Measurements from ENCODE around the gene WFDC13. TPM values are rescaled to one million over a fixed set of nuclear protein-coding genes. Genes with fewer than 3 reads are reported as not detected.
"Not testable (repeated sequence)": the region's sequence is repeated elsewhere in the genome, so short reads cannot be mapped to it uniquely, and the experiment has no call there.

Gene WFDC13, protein sequence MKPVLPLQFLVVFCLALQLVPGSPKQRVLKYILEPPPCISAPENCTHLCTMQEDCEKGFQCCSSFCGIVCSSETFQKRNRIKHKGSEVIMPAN
- total RNA-seq: not detected

DNA sequence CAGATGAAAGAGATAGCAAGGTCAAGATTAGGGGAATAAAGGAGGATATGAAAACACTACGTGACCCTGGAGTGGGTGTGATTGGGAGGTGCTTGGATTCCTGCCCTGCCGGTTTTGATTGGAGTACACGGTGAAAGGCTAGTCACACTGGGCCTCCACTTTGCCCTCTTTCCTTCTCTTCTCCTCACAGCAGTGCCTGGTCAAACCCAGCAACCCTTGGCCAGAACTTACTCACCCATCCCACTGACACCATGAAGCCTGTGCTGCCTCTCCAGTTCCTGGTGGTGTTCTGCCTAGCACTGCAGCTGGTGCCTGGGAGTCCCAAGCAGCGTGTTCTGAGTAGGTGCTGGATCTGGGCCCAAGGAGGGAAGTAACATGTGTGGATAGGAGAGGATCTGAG lies at the start of gene WFDC13:
Gene WFDC13, plus strand, starts transcription at position 166 of the 400 bp plus-strand sequence. Its CDS starts 86 bp downstream, at position 252.
- no peak for ATAC-seq (replicated peaks in 1 of 2)
- no peaks in the 10 kb centered on the region for H3K36me3 Mint-ChIP-seq (ENCODE audit: insufficient read depth in 2 of 2)
- no peak within 1 kb of the TSS for H3K27ac Mint-ChIP-seq

DNA sequence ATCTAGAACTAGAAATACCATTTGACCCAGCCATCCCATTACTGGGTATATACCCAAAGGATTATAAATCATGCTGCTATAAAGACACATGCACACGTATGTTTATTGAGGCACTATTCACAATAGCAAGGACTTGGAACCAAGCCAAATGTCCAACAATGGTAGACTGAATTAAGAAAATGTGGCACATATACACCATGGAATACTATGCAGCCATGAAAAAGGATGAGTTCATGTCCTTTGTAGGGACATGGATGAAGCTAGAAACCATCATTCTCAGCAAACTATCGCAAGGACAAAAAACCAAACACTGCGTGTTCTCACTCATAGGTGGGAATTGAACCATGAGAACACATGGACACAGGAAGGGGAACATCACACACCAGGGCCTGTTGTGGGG lies 44.8 kb upstream of the WFDC13 start:
- H3K4me3 Mint-ChIP-seq; H3K27ac Mint-ChIP-seq; H3K36me3 Mint-ChIP-seq (ENCODE audit: insufficient read depth in 2 of 2); H3K4me1 Mint-ChIP-seq (ENCODE audit: low read depth); ATAC-seq (replicated peaks in 1 of 2); H3K9me3 Mint-ChIP-seq; DNase-seq: not testable (repeated sequence)
- peaks cover 26% of the 10 kb centered on the region for H3K27me3 Mint-ChIP-seq (ENCODE audit: low read depth)

More for the DNA sequence above, at the start of gene WFDC13:
- Mint-ChIP-seq H3K4me3 (no peak within 1 kb of the TSS), H3K27me3 (ENCODE audit: low read depth) (peaks cover 26% of the 10 kb centered on the region), H3K9me3 (no peaks in the 10 kb centered on the region), H3K4me1 (ENCODE audit: low read depth) (no peaks in the 10 kb centered on the region)
- DNase-seq: no peak

DNA sequence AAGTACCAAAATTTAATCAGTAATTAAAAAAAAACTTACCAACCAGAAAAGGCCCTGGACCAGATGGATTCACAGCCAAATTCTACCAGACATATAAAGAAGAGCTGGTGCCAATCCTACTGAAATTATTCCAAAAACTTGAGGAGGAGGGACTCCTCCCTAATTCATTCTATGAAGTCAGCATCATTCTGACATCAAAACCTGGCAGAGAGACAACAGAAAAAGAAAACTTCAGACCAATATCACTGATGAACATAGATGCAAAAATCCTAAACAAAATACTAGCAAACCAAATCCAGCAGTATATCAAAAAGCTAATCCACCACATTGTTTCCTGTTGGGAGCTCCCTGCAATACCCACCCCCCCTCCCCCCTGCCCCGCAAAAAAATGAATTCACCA lies 31.7 kb upstream of the WFDC13 start, which contains the start of gene WFDC11:
Gene WFDC11, minus strand, starts transcription at position 101 of the 400 bp plus-strand sequence. CDS start 19,639 bp downstream, outside the sequence.
- Mint-ChIP-seq H3K27ac (no peak within 1 kb of the TSS), H3K27me3 (ENCODE audit: low read depth) (peaks cover 45% of the 10 kb centered on the region), H3K4me1 (ENCODE audit: low read depth) (no peaks in the 10 kb centered on the region), H3K4me3 (no peak within 1 kb of the TSS), H3K36me3 (ENCODE audit: insufficient read depth in 2 of 2) (no peaks in the 10 kb centered on the region), H3K9me3 (peaks cover 0 to 3% of the 10 kb centered on the region in 2 donors)
- DNase-seq: no peak
- no peak for ATAC-seq (replicated peaks in 1 of 2)

DNA sequence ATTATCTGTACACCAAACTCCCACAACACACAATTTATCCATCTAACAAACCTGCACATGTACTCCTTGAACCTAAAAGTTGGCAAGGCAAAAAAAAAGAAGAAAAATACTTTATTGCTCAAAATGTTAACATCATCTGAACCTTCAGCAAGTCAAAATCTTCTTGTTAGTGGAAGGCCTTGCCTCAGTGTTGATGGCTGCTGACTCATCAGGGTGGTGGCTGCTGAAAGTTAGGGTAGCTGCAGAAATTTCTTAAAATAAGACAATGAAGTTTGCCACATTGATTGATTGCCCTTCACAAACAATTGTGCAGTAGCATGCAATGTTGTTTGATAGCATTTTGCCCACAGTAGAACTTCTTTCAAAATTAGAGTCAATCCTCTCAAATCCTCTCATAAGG lies 29.1 kb upstream of the WFDC13 start:
- H3K4me1 Mint-ChIP-seq (ENCODE audit: low read depth): no peaks in the 10 kb centered on the region
- peaks cover 48% of the 10 kb centered on the region for H3K27me3 Mint-ChIP-seq (ENCODE audit: low read depth)
- DNase-seq (no peak), ATAC-seq (replicated peaks in 1 of 2) (no peak)
- no peak overlapping the region for H3K27ac Mint-ChIP-seq
- H3K4me3 Mint-ChIP-seq: no peak overlapping the region
- peaks cover 3 to 4% of the 10 kb centered on the region in 2 donors for H3K9me3 Mint-ChIP-seq
- H3K36me3 Mint-ChIP-seq (ENCODE audit: insufficient read depth in 2 of 2): no peaks in the 10 kb centered on the region

DNA sequence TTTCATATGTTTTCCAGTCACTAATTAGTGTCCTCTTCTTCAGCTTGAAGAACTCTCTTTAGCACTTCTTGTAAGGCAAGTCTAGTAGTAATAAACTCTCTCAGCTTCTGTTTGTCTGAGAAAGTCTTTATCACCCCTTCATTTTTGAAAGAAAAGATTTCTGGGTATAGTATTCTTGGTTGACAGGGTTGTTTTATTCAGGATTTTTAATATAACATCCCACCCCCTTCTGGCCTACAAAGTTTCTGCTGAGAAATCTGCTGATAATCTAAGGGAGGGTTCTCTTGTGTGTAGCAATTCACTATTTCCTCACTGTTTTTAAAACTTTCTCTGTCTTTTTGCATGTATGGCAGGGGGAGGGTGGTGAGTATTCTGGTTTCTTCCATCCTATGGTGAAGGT lies 22.2 kb upstream of the WFDC13 start:
- Mint-ChIP-seq H3K36me3 (ENCODE audit: insufficient read depth in 2 of 2) (peaks cover 2 to 5% of the 10 kb centered on the region in 2 donors), H3K4me1 (ENCODE audit: low read depth) (no peaks in the 10 kb centered on the region), H3K27me3 (ENCODE audit: low read depth) (peaks cover 14% of the 10 kb centered on the region), H3K9me3 (peaks cover 8 to 10% of the 10 kb centered on the region in 2 donors), H3K4me3 (no peak overlapping the region), H3K27ac (no peak overlapping the region)
- ATAC-seq (replicated peaks in 1 of 2) (no peak), DNase-seq (no peak)

DNA sequence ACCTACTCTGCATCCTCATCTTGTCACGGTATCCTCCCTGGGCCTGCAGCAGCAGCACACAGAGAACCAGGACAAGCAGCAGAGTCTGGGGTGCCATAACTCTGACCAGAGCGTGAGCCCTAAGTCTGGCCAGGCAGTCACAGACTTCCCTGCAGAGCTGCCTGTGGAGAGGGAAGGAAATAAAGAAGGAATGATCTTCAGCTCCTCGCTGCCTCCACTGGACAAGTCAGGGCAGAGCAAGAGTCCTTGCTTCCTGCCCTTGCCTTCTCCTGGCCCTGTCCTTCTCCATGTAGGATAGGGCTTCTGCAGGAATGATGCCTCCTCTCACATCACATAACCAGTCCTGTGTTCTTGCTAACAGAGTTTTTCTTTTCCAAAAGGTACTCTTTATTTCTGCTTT lies 15.9 kb upstream of the WFDC13 start:
- no peak overlapping the region for H3K4me3 Mint-ChIP-seq
- DNase-seq (no peak), ATAC-seq (replicated peaks in 1 of 2) (no peak)
- peaks cover 20% of the 10 kb centered on the region for H3K27me3 Mint-ChIP-seq (ENCODE audit: low read depth)
- no peak overlapping the region for H3K27ac Mint-ChIP-seq
- H3K4me1 Mint-ChIP-seq (ENCODE audit: low read depth): no peaks in the 10 kb centered on the region
- peaks cover 1 to 4% of the 10 kb centered on the region in 2 donors for H3K9me3 Mint-ChIP-seq
- peaks cover 0 to 1% of the 10 kb centered on the region in 2 donors for H3K36me3 Mint-ChIP-seq (ENCODE audit: insufficient read depth in 2 of 2)

DNA sequence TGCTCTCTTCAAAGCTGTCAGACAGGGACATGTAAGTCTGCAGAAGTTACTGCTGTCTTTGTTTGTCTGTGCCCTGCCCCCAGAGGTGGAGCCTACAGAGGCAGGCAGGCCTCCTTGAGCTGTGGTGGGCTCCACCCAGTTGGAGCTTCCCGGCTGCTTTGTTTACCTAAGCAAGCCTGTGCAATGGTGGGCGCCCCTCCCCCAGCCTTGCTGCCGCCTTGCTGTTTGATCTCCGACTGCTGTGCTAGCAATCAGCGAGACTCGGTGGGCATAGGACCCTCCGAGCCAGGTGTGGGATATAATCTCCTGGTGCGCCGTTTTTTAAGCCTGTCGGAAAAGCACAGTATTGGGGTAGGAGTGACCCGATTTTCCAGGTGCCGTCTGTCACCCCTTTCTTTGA lies 8.5 kb upstream of the WFDC13 start:
- not testable (repeated sequence) for H3K4me3 Mint-ChIP-seq; H3K36me3 Mint-ChIP-seq (ENCODE audit: insufficient read depth in 2 of 2); H3K27ac Mint-ChIP-seq; ATAC-seq (replicated peaks in 1 of 2); H3K4me1 Mint-ChIP-seq (ENCODE audit: low read depth); H3K9me3 Mint-ChIP-seq; DNase-seq
- peaks cover 44% of the 10 kb centered on the region for H3K27me3 Mint-ChIP-seq (ENCODE audit: low read depth)

DNA sequence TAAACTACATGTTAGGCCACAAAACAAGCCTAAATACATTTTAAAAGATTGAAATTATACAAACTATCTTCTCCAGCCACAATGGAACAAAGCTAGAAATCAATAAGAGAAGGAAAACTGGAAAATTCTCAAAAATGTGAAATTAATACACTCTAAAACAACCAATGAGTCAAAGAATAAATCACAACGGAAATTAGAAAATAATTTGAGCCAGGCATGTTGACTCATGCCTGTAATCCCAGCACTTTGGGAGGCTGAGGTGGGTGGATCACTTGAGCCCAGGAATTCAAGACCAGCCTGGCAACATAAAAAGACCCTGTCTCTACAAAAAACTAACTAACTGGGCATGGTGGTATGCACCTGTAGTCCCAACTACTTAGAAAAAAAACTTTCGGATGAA lies 6.3 kb upstream of the WFDC13 start:
- no peak overlapping the region for H3K27ac Mint-ChIP-seq
- no peaks in the 10 kb centered on the region for H3K4me1 Mint-ChIP-seq (ENCODE audit: low read depth)
- ATAC-seq (replicated peaks in 1 of 2): no peak
- H3K36me3 Mint-ChIP-seq (ENCODE audit: insufficient read depth in 2 of 2): peaks cover 1 to 3% of the 10 kb centered on the region in 2 donors
- H3K4me3 Mint-ChIP-seq: no peak overlapping the region
- DNase-seq: no peak
- peaks cover 43% of the 10 kb centered on the region for H3K27me3 Mint-ChIP-seq (ENCODE audit: low read depth)
- peaks cover 0 to 1% of the 10 kb centered on the region in 2 donors for H3K9me3 Mint-ChIP-seq

DNA sequence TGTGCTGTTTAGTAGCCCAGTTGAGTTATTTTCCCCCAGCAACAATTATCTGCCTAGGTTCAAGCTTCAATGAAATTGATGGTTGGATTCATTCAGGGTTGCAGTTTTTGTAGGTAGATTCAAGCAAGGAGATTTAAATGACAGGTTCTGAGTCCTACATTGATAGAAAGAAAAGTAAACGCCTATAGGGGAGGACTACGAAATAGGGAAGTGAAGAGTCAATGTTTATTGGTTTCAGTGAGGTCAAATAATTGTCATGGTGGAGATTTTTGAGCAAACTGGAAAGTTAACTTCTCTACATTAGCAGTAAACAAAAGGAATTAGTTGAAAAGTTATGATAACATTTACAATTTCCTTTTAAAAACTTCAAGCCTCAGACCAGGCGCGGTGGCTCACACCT lies 734 bp upstream of the WFDC13 start:
- no peak for ATAC-seq (replicated peaks in 1 of 2)

DNA sequence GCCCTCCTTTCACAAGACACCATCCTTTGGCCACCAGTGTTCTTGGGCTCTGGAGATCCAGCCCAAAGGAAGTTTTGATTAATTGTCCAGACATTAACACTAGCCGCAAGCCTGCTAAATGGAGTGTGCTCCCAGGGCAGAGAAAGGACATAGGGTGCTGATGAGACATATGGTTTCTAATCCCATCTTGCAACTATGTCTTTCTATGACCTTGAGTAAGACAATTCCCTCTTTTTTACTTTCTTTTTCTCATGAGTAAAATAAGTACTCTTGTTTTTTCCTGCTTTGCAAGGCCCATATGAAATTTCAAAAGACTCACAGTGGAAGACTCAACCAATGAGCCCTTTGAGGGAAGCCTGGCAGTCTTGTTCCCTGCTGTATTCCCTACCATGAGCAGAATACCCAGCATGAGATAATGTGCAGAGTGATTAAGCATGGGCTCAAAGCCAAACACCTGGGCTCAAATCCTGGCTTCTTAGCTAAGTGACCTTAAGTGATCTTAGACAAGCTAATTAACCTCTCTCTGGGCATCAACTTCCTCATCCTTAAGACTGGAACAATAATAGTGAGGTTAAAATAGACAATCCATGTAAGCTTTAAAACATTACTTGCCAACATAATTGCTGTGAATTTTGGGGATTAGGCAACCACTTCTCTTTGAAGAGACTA lies 3.3 kb downstream of the WFDC13 start, which contains the start of gene WFDC10B:
Gene WFDC10B, minus strand, starts transcription at position 51 of the 669 bp plus-strand sequence. CDS start 19,027 bp downstream, outside the sequence.
- ATAC-seq (replicated peaks in 1 of 2): no peak
- Mint-ChIP-seq H3K27ac (no peak within 1 kb of the TSS), H3K4me1 (ENCODE audit: low read depth) (no peaks in the 10 kb centered on the region), H3K4me3 (no peak within 1 kb of the TSS), H3K9me3 (no peaks in the 10 kb centered on the region), H3K36me3 (ENCODE audit: insufficient read depth in 2 of 2) (no peaks in the 10 kb centered on the region), H3K27me3 (ENCODE audit: low read depth) (peaks cover 38% of the 10 kb centered on the region)
- no peak for DNase-seq

More for the DNA sequence above, 734 bp upstream of the WFDC13 start:
- Mint-ChIP-seq H3K4me3 (no peak overlapping the region), H3K9me3 (no peaks in the 10 kb centered on the region), H3K4me1 (ENCODE audit: low read depth) (no peaks in the 10 kb centered on the region), H3K27ac (no peak overlapping the region), H3K27me3 (ENCODE audit: low read depth) (peaks cover 33% of the 10 kb centered on the region), H3K36me3 (ENCODE audit: insufficient read depth in 2 of 2) (no peaks in the 10 kb centered on the region)
- no peak for DNase-seq

DNA sequence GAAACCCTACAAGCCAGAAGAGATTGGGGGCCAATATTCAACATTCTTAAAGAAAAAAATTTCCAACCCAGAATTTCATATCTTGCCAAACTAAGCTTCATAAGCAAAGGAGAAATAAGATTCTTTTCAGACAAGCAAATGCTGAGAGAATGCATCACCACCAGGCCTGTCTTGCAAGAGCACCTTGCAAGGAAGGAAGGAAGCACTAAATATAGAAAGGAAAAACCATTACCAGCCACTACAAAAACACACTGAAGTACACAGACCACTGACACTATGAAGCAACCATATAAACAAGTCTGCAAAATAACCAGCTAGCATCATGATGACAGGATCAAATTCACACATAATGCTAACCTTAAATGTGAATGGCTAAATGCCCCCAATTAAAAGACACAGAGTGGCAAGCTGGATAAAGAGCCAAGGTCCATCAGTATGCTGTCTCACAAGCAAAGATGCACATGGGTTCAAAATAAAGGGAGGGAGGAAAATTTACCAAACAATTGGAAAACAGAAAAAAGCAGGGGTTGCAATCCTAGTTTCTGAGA lies 14.4 kb downstream of the WFDC13 start:
- H3K4me1 Mint-ChIP-seq (ENCODE audit: low read depth); H3K27ac Mint-ChIP-seq; H3K36me3 Mint-ChIP-seq (ENCODE audit: insufficient read depth in 2 of 2); H3K4me3 Mint-ChIP-seq; DNase-seq; H3K9me3 Mint-ChIP-seq; ATAC-seq (replicated peaks in 1 of 2): not testable (repeated sequence)
- peaks cover 71% of the 10 kb centered on the region for H3K27me3 Mint-ChIP-seq (ENCODE audit: low read depth)

DNA sequence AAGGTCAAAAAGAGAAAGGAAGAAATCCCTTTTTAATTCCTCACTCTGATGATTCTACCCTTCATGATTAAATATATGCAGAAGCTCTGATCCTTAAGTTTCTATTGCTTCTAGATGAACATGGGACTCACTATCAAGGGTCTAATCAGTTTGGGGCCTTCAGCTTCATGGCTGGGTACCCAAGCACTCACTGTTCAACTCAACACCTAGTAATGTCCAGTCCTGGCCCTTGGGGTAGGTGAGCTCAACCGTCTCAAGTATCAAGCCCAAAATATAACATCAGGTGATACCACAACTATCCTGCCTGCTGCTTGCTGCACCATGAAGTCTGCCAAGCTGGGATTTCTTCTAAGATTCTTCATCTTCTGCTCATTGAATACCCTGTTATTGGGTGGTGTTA lies 20.2 kb downstream of the WFDC13 start, which contains the start of gene SPINT4:
Gene SPINT4, plus strand, starts transcription at position 301 of the 400 bp plus-strand sequence. Its CDS starts 21 bp downstream, at position 322.
- H3K27me3 Mint-ChIP-seq (ENCODE audit: low read depth): peaks cover 75% of the 10 kb centered on the region
- H3K27ac Mint-ChIP-seq: no peak within 1 kb of the TSS
- ATAC-seq (replicated peaks in 1 of 2): no peak

DNA sequence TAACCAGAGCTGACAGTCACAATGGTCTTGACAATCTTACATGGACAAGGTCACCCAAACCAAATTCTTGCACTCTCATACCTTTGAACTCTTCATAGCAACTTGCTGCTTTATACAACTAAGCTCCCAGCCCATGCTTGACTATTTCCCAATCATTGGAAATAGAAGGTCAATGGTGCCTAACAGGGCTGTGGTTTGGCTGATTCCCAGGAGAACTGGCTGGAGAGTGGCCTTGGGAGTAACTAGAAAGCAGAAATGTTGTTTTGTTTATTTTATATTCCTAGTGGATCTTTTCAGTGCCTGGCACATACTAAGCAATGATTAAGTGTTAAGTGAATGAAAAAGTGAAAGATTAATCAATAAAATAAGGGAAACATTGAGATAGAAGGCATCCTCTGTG lies 23.3 kb downstream of the WFDC13 start:
- peaks cover 64% of the 10 kb centered on the region for H3K27me3 Mint-ChIP-seq (ENCODE audit: low read depth)
- peaks cover 8% of the 10 kb centered on the region for H3K4me1 Mint-ChIP-seq (ENCODE audit: low read depth)
- peaks cover 0 to 2% of the 10 kb centered on the region in 2 donors for H3K9me3 Mint-ChIP-seq
- no peak overlapping the region for H3K4me3 Mint-ChIP-seq
- no peak overlapping the region for H3K27ac Mint-ChIP-seq
- ATAC-seq (replicated peaks in 1 of 2): no peak
- DNase-seq: no peak
- H3K36me3 Mint-ChIP-seq (ENCODE audit: insufficient read depth in 2 of 2): no peaks in the 10 kb centered on the region

More for the DNA sequence above, 20.2 kb downstream of the WFDC13 start, which contains the start of gene SPINT4:
- H3K9me3 Mint-ChIP-seq: peaks cover 2 to 3% of the 10 kb centered on the region in 2 donors
- H3K36me3 Mint-ChIP-seq (ENCODE audit: insufficient read depth in 2 of 2): peaks cover 0 to 6% of the 10 kb centered on the region in 2 donors
- H3K4me3 Mint-ChIP-seq: no peak within 1 kb of the TSS
- no peak for DNase-seq
- peaks cover 5% of the 10 kb centered on the region for H3K4me1 Mint-ChIP-seq (ENCODE audit: low read depth)

Measured in activated T-cell treated with anti-CD3 and anti-CD28 coated beads, Interleukin-2, amount 50 U/mL, for 72 hours (primary cell).